Renal cortex interstitium (tissue), 11 donors: ENCODE results near the gene SSUH2. TPM values are rescaled to one million over a fixed set of nuclear protein-coding genes. Genes with fewer than 3 reads are reported as not detected.
A peak's percentile ranks its signal among the peaks of the same experiment; 100 is the strongest.

Experiments
- DNase-seq, 11 donors: peaks; one replicate each; pipeline ENCODE4 v3.0.0-alpha.2; 2013; ENCODE audit warnings: low read depth in 9 of 11, low spot score in 4 of 11; ENCODE audit errors: extremely low read depth in 1 of 11
- polyA plus RNA-seq, 3 donors: library from polyadenylated mRNA; unstranded; fragments of 120-200 nt; gene quantifications; one replicate each; pipeline ENCODE4 v1.2.1, GENCODE V29; 2013; ENCODE audit not compliant: insufficient read length in 3 of 3

Gene SSUH2
- polyA plus RNA-seq, 3 donors: 4.8 to 5.0 (median 4.9) TPM

- DNase-seq: no peak
These were observed 17.2 kb downstream of the SSUH2 start for GRCh38 chr3:8627201-8627940.

GRCh38 chr3:8625991-8626390 is 18.6 kb downstream of the SSUH2 start:
- no peak for DNase-seq

DNA sequence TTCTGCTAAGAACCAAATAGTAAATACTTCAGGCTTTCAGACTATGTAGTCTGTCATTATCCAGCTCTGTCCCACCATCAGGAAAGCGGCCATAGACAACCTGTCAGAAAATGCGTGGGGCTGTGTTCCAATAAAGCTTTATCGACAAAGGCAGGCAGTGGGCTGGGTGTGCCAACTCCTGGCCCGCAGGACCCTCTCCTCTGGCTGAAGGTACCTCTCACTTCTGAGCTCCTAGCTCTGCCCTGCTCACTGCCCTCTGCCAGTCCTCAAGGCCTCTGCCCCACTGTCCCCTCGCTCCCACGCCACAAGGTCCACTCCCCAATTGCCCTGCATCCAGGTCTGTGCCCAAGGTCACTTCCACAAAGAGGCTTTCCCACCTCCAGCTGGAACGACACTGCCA is 20.0 kb downstream of the SSUH2 start:
- no peak for DNase-seq

DNA sequence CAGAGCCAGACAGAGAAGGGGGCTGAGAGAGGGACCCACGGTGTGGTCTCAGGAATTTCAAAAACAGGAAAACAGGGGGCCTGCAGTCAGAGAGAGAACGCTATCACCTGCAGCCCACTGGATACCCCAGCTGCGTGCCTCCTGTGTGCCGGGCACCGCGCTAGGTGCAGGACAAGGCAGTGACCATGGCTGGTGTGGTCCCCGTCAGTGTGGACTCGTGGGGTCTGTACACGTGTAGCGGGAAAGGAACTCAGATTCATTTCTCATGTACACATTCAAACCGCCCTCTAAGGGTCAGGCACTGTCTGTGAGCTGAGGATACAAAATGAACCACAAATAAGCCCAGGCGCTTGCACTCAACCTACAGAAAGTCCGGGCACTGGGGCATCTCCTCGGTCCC is 20.9 kb downstream of the SSUH2 start:
- no peak for DNase-seq

- peak; percentile 56 to 70 (median 64) for DNase-seq
These were observed 21.5 kb downstream of the SSUH2 start for GRCh38 chr3:8622873-8623691.

DNA sequence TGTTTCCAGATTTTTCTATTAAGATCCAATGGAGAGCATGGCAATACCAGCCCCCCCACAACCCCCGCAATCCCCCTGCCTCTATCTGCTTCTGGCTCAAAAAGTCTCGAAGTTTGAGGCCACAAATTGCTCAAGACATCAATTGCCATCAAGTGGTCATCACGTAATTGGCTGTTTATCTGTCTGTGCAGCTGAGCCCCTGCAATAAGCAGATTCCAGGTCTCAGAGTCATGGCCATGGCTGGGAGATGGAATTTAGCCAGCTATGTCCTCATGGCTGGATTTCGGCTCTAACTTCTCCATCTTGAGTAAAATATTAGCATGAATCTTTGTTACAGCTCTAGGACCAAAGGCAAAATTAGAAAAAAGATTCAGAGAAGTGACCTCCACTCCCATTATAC is 22.7 kb downstream of the SSUH2 start:
- no peak for DNase-seq

- DNase-seq: no peak
These were observed 23.5 kb downstream of the SSUH2 start for GRCh38 chr3:8621141-8621540.

- no peak for DNase-seq
These were observed 25.1 kb downstream of the SSUH2 start for GRCh38 chr3:8619548-8619947.

- no peak for DNase-seq
These were observed 25.6 kb downstream of the SSUH2 start for GRCh38 chr3:8618950-8619349.

DNA sequence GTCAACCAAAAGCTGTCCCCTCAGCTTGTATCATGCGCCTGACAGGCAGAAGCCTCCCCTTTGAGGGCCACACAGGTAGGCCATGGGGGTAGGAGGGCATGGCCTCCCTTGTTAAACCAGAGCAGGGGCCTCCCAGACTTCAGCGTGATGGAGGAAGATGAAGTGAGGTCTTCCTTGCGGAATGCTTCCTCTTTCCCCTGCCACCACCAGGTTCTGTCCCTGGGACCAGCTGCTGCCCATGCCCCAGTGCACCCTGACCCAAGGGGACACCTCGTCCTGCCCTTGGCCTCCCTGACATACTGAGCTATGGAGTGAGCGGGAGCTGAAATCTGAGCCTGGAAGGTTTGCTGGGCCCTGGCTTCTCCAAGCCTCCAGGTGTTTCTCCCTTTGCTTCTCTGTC is 26.7 kb downstream of the SSUH2 start:
- DNase-seq: no peak

- no peak for DNase-seq
These were observed 33.6 kb downstream of the SSUH2 start for GRCh38 chr3:8610951-8611350.

DNA sequence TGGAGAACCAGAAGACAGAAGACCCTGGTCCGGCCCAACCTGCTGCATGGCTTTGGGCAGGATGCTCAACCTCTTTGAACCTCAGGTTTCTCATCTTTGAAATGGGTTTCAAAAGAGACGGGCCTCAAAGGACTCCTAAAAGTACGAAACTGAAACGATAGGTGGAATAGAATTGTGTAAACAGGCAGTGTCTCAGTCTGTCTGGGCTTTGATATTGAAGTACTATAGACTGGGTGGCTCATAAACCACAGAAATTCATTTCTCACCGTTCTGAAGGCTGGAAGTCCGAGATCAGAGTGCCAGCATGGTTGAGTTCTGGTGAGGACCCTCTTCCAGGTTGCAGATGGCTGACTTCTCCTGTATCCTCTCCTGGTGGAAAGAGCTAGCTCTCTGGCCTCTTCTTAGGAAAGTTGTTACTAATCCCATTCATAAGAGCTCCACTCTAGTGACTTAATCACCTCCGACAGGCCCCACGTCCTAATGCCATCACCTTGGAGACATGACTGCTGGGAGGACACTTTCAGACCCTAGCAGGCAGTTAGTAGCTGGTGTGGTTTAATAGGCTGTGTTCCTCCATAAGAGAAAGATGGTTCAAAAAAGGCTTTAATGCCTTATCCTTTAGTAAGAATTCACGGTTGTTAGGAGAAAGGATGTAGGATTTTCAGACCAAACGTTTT is 35.7 kb downstream of the SSUH2 start:
- DNase-seq: no peak

GRCh38 chr3:8608041-8608790 is 36.4 kb downstream of the SSUH2 start:
- DNase-seq: no peak

DNA sequence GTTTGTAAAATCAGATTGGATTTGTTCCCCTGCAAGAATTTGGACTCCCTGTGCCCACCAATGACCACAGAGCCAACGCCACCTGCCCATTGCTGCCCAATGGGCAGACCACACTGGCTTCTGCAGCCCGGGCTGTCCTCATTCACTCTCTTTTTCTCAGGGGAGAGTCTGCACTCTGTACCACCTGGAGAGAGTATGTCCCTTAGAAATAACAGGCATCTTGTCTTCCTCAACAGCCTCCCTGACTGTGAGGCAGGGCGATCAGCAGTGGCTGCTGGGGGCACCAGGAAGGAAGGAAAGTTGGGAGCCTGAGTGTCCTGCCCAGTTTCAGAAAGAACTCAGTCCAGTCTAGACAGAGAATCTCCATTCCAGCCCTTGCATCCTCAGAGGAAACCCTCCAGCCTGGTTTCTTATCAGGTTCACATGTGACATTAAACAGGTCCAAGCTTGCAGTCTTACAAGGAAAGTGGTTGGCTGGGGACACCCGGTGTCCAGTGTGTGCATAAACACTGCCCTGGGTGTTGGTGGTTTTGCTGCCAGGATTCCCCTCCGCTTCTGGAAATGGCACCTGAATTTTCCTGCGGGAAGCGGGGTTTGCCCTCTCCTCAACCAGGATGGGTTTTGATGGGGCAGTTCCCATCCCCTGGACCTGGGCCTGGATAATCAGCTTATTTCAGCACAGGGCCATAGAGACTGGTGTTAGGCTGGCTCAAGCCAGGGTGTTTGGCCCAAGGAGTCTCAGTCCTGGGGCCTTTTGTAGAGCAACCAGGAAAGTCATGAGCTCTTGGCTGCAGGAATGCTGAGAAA is 37.2 kb downstream of the SSUH2 start:
- DNase-seq: peak; percentile 24 to 64 (median 41)

GRCh38 chr3:8606701-8607231 is 37.8 kb downstream of the SSUH2 start:
- DNase-seq: no peak

GRCh38 chr3:8604988-8605387 is 39.6 kb downstream of the SSUH2 start:
- no peak for DNase-seq

DNA sequence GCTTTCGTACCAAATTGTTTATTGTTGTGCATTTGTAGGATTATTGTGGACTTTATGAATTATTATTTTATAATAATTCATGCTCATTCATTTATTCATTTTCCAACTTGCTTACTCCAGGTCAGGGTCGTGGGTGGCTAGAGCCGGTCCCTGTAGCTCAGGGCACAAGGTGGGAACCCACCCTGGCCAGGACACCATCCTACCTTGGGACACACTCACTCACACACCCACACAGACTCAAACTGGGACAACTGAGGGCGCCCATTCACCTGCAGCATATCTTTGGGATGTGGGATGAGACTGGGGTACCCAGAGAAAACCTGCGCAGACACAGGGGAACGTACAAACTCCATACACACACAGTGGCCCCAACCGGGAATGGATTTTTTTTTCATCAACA is 40.6 kb downstream of the SSUH2 start:
- DNase-seq: no peak

GRCh38 chr3:8603115-8603710 is 41.4 kb downstream of the SSUH2 start:
- no peak for DNase-seq
